GM19452 (cell line): ENCODE results near the gene SLC4A4.

Experiments used
- ATAC-seq: cut with Tn5 transposase; IDR thresholded peaks from one replicate; pipeline ENCODE4 v1.9.1; 2021; ENCODE audit not compliant: unreplicated experiment

Gene SLC4A4

DNA sequence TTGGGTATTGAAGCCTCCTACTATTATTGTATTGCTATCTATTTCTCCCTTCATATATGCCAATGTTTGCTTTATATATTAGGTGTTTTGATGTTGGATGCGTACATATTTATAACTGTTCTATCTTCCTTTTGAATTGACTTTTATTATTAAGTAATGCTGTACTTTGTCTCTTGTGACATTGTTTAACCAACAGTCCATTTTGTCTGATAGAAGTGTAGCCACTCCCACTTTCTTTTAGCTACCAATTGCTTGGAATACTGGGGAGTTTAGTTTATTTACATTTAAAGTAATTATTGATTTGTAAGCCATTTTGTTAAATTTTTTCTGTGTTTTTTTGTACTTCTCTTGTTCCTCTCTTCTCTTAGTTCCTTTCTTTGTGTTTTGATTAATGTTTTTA is 249.2 kb downstream of the SLC4A4 start:
- ATAC-seq = no peak

DNA sequence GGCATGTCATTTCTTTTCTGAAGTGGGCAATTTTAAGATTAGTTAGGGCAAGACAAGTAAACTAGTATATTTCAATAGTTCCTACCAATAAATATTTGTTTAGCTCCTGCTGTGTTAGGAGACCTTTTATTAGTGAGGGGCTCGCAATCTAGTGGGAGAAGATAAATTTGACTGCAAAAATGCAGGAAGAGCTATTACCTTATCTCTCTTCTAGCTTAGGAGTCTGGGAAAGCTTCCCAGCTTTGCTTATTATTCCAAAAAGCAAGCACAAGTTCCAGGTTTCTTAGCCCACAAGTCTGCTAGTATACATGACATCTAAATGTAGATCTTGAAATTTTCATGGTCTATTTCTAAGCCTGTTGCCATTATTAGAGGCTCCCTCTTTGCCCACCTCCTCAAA is 254.0 kb downstream of the SLC4A4 start:
- no peak for ATAC-seq

DNA sequence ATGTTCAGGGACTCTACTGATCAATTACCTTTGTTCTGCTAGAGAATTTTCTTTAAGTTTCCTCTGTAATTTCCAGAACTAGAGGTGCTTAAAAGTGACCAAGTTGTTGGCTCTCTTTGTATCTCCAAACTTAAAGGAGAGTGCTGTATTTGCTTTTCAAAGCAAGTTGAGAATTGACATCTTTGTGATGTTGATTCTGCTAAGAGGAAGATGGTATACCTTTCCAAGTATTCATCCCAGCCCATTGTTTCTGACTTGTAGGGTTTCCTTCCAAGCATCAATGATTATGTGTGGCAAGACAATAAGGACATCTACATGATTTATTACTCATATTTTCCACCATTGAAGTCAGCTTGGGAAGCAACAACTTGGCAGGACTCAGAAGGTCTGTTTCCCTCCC is 254.5 kb downstream of the SLC4A4 start:
- no peak for ATAC-seq

DNA sequence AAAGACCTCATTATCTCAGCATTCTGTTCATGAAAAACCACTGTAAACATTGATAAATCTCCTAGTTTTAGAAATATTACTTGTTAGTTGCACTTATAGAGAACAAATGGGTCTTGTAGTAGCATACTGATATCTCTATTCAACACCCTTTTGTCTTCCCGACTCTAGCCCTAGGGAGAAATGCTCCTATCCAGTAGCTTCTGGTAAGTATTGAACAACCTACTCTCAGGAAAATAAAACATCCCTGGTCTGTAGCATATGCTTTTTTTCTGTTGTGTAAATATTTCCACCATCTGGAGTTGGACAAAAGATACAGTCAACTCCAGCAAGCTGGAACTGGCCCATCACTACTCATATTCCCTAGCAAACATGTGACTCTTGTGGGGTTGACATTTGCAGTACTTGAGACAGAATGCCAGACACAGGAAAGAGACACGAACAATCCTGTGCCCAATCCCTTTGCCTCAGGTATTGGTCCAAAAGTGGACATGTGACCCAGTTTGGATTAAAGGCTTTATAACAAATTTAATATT is 256.8 kb downstream of the SLC4A4 start:
- no peak for ATAC-seq

DNA sequence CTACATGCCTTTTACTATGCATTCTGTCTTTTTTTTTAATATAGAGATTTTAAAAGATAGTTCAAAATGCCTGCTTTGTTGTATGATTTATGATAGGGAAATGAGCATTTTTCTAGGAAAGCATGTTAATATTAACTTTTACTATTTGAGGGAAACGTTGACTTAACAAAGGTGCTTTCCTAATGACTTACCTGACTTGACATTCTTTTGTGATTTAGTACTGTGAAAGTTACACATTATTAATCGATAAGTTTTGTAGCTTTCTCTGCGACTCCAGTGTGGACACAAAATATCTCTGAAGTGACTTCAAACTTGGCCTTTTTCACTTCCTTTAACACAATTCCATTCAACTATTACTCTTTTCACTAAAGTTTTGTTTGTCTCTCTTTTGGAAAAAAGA is 260.8 kb downstream of the SLC4A4 start:
- no peak for ATAC-seq

DNA sequence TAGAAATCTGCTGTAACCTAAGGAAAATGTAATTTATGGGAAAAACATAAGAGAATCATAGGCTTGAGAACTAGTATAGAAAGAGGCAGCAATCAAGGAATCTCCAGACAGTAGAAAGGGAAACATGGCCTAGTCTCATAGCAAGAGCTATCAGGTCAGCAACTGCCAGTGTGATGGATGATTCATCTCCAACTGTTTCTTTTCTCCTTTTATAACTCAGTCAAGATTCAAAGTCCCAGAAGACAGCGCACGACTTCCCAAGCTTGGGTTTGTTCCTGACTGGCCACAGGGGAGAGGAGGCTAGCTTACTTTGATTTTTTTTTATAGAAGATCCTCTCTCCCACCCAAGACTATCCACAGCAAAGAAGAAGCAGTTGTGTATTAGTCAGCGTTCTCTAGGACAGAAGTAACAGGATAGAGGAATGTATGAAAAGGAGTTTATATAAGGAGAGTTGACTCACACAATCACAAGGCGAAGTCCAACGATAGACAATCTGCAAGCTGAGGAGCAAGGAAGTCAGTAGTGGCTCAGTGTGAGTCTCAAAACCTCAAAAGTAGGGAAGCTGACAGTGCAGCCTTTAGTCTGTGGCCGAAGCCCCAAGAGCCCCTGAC is 263.6 kb downstream of the SLC4A4 start:
- no peak for ATAC-seq

DNA sequence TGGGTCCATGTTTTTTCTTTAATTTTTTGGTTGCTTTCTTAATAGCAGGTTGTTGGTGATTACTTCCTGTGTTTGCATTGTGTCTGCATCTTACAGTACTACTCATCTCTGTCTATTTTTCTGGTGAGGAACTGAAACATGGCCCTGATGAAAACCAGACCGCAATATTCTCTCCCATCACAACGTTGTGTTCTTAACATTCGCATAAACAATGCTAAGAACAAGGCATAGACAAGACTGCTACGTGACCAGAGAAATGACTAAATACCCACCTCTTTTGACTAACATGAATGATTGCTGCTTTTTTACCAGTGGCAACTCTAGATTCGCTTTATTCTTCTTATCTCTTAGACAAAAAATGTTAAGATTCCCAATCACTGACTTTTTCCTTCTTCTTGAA is 266.0 kb downstream of the SLC4A4 start:
- peak; percentile 57 for ATAC-seq

DNA sequence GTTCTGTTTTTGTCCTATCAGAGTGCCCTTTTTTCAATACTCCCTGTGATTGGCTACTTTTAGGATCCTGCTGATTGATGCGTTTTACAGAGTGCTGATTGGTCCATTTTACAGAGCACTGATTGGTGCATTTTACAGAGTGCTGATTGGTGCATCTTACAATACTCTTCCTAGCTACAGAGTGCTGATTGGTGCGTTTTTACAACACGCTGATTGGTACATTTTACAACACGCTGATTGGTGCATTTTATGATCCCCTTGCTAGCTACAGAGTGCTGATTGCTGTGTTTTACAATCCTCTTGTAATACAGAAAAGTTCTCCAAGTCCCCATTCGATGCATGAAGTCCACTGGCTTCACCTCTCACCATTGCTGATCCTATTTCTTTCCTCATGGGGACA is 268.3 kb downstream of the SLC4A4 start:
- no peak for ATAC-seq

DNA sequence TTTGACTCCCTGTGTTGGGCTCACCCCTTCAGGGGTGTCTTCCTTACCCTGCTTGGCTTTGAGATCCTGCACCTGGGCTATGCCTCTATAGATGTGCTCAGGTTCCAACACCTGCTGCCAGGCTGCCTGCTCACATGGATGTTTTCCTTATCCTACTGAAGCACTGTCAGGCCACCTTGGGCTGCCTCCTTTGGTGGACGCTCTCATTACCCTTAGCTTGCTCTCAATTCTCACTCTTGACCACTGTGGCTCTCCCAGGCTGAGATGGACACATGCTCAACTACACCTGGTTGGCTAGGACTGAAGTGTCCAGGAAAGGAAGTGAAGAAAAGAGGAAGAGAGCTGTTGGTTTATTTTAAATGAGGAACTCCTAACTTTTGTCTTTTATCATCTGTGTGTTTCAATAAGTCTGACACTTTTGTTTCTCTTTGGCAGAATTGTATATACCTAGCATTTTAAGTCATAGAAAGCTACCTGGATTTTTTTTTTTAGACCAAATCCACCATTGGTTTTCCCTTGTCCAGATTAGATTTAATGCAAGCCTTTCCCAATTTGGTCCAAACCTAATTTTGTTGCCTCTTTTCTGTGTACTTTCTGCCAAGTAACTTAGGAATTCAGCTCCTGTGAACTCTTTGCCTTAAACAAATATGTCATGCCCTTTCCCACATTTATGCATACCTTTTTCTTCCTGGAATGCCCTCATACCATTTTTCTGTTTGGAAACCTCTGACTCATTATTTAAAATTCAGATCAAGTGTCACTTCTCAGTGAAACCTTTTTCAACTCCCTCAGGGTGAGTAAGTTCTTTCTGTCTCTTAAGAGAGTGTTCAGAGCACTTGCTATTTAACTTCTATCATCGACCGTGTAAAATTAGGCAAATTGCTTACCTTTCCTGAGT is 269.2 kb downstream of the SLC4A4 start:
- no peak for ATAC-seq

DNA sequence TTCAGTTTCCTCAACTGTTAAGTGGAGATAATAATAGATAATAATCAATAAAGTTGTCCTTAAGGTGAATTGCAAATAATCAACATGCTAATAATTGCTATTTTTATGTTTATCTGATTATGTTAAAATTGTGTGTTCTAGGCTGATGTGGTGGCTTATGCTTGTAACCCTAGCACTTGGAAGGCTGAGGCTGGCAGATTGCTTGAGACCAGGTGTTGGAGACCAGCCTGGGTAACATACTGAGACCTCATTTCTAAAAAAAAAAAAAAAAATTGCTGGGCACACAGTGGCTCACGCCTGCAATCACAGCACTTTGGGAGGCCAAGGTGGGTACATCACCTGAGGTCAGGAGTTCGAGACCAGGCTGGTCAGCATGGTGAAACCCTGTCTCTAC is 269.9 kb downstream of the SLC4A4 start:
- ATAC-seq = no peak

DNA sequence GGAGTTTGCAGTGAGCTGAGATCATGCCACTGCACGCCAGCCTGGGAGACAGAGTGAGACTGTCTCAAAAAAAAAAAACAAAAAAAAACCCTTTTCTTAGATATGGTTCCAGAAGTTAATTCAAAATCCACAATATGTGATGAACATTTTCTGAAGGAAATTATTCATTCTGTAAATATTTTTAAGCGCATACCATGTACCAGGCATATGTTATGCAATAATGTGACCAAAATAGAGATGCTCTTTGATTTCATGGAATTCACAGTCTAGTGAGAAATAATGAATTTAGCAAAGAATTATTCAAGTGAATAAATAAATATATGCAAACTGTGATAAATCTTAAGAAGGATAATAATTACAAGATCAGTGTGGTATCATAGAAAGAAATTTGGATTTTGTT is 270.3 kb downstream of the SLC4A4 start:
- ATAC-seq = no peak

DNA sequence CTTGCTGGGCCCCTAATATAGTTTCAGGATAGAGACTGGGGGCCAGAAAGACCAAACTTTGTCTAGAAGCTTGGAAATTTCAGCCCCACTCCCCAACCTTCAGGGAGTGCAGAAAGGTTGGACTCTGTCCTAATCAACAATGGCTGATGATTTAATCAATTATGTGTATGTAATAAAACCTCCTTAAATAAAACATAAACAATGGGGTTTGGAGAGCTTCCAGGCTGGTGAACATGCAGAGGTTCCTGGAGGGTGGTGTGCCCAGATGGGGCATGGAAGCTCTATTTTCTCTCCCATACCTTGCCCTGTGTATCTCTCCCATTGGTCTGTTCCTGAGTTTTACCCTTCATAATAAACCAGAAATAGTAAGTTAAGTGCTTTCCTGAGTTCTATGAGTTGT is 270.8 kb downstream of the SLC4A4 start:
- no peak for ATAC-seq

DNA sequence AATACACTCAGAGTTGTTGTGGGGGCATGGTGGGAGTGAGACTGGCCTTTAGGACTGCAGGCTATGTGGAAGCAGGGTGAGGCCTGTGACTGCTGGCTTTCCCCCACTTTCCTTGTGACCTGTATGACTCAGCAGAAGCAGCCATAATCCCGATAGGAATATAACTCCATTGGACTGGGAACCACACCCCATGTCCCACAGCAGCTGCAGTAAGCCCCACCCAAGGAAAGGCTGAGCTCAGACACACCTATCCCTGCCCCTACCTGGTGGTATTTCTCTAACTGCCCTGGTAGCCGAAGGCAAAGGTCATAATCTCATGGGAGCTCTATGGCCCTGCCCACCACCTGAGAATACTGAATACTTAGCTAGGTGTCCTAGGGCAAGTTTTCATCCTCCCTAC is 275.8 kb downstream of the SLC4A4 start:
- ATAC-seq = no peak

DNA sequence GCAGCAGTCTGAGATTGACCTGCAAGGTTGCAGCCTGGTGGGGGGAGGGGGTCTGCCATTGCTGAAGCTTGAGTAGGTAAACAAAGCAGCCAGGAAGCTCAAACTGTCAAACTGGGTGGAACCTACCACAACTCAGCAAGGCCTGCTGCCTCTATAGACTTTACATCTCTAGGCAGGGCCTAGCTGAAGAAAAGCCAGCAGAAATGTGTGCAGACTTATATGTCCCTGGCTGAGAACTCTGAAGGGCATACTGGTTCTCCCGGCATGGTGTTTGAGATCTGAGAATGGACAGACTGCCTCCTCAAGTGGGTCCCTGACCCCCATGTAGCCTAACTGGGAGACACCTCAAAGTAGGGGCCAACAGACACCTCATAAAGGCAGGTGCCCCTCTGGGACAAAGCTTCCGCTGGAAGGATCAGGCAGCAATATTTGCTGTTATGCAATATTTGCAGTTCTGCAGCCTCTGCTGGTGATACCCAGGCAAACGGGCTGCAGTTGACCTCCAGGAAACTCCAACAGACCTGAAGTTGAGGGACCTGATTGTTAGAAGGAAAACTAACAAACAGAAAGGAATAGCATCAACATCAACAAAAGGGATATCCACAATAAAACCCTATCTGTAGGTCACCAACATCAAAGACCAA is 277.5 kb downstream of the SLC4A4 start:
- no peak for ATAC-seq
